HG03175 (cell line): ENCODE measurements around the gene ALKBH5.
"Not testable (repeated sequence)": the region's sequence is repeated elsewhere in the genome, so short reads cannot be mapped to it uniquely, and the experiment has no call there.

ENCODE experiments used
- ATAC-seq: cut with Tn5 transposase; IDR thresholded peaks from one replicate; pipeline ENCODE4 v1.9.1; 2021; ENCODE audit warnings: mild to moderate bottlenecking, moderate library complexity; ENCODE audit not compliant: unreplicated experiment

The ALKBH5 gene

GRCh38 chr17:18185391-18185790 lies 1.8 kb downstream of the ALKBH5 start:
- ATAC-seq, result no peak

GRCh38 chr17:18185832-18186626 lies 2.4 kb downstream of the ALKBH5 start:
- no peak for ATAC-seq

GRCh38 chr17:18186627-18186982 lies 3.0 kb downstream of the ALKBH5 start:
- ATAC-seq, result no peak

DNA sequence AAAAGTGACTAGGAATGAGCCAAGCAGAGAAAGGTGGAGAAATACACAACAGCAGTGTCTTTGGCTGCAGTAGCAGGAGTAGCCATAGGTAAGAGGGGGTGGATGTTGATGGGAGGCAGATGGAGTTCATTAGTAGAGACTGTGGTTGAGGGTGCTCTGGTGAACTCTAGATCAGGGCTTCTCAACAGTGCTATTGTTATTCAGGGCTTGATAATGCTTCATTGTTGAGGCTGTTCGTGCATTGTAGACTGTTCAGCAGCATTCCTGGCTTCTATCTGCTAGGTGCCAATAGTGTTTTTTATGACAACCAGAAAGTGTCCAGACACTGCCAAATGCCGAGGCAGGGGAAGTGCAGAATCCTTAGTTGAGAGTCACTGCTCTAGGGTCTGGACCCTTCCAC lies 3.6 kb downstream of the ALKBH5 start:
- ATAC-seq, result no peak

GRCh38 chr17:18187821-18188761 lies 4.5 kb downstream of the ALKBH5 start:
- ATAC-seq, result no peak

GRCh38 chr17:18190628-18191235 lies 7.1 kb downstream of the ALKBH5 start:
- ATAC-seq, result no peak

GRCh38 chr17:18191236-18191667 lies 7.6 kb downstream of the ALKBH5 start:
- no peak for ATAC-seq

DNA sequence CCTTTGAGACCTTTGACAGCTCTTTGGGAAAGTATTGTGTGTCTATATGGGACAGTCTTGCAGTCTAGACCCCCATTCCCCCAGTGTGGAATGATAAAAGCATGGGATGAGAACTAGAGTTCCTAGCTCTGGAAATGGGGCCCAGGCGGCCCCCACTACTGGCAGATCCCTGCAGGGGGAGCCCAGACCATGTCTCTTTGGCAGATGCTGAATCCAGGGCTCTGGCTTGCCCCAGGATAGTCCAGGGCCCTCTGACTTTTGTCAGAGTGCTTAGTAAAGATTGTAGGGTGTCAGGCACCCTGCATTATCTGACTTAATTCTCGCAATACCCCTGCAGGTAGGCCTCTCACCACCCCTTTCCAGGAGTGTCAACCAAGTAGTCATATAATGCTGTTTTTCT lies 8.3 kb downstream of the ALKBH5 start:
- ATAC-seq, result no peak

DNA sequence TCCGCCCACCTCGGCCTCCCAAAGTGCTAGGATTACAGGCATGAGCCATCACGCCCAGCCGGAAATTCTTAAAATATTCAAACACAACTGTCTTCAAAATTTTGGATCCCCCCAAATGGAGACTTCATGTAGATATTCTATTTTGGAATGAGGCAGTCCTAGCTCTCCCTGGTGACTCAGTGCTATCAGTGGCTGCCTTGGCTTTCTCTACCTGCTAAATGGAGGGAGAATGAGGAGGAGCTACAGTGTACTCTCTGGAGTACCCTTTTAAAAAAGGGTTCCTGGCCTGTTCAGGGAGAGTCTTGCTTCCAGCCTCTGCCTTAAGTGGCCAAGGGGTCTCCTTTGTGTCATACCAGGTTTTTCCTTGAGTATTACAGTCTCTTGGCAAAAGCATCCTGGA lies 10.8 kb downstream of the ALKBH5 start:
- ATAC-seq, result no peak

DNA sequence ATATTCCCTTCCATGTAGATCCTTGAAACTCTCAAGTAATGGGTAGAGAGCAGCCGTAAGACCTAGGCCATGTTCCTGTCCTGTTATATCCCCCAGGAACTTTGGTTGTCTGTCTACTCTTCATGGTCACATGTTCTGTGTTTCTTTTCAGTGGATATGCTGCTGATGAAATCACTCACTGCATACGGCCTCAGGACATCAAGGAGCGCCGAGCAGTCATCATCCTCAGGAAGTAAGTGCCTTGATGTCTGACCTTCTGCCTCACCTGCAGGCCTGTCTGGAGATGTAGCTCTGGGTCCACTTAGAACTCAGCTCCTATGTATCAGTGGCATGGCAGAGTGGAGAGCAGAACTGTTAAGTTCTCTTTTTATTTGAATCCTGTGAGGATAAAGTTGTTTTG lies 11.2 kb downstream of the ALKBH5 start:
- no peak for ATAC-seq

DNA sequence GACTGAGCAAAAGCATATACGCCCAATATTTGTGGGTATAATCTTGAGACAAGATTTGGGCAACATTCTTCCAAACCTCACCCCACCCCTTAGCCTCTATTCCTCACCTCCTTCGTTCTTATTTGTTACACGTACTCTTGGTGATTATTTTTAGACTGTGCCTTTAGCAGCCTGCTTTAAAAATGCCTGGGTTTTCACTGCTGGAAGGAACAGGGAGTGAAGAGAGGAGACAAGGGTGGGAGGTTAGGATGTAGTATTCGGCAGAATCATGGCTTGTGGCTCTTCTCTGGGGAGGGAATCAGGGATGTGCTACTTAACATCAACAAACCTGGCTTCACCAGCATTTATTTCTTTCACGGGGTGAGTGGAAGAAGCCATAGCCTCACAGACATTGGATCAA lies 11.6 kb downstream of the ALKBH5 start:
- ATAC-seq, result no peak

GRCh38 chr17:18197535-18198194 lies 14.0 kb downstream of the ALKBH5 start:
- no peak for ATAC-seq

- ATAC-seq, result no peak
Measured at GRCh38 chr17:18198530-18198929, 14.9 kb downstream of the ALKBH5 start.

DNA sequence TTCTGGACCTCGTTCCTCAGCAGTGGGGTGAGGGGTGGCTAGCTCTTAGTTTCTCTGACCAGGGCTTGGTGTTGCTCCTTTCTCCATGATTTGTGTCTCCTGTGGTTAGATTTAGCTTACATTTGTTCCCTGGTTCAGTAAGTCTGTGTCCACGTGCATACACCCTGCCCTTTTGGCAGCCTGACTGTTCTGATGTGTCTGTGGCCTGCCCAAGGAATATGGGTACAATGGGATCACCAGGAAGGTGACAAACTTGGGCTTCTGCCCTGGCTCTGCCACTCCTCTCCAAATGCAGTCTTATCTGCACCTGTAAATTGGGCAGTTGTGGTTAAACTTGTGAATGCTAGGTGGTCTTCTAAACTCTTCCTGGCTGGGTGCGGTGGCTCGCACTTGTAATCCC lies 17.5 kb downstream of the ALKBH5 start:
- ATAC-seq, result no peak

- ATAC-seq, result no peak
Measured at GRCh38 chr17:18203308-18203707, 19.7 kb downstream of the ALKBH5 start.

DNA sequence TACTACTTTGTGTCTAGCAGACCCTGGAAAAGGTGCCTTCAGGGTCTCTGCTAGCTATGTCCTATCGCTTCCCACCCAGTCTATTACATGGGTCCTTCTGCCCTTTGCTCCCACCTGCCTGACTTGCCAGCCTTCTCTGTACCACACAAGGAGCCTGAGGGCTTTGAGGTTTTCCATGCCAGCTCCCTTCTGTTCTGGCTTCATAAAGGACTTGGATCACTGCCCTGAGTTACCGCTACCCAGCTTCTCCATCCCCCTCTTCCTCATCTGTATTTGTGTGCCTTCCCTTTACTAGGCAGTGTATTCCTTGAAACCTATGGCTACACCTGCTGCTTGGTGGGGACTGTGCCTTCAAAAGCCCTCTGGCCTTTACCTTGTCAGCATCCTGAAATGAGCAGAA lies 22.2 kb downstream of the ALKBH5 start:
- ATAC-seq, result no peak

GRCh38 chr17:18206962-18207361 lies 23.3 kb downstream of the ALKBH5 start:
- no peak for ATAC-seq

- no peak for ATAC-seq
Measured at GRCh38 chr17:18208092-18208491, 24.5 kb downstream of the ALKBH5 start.

DNA sequence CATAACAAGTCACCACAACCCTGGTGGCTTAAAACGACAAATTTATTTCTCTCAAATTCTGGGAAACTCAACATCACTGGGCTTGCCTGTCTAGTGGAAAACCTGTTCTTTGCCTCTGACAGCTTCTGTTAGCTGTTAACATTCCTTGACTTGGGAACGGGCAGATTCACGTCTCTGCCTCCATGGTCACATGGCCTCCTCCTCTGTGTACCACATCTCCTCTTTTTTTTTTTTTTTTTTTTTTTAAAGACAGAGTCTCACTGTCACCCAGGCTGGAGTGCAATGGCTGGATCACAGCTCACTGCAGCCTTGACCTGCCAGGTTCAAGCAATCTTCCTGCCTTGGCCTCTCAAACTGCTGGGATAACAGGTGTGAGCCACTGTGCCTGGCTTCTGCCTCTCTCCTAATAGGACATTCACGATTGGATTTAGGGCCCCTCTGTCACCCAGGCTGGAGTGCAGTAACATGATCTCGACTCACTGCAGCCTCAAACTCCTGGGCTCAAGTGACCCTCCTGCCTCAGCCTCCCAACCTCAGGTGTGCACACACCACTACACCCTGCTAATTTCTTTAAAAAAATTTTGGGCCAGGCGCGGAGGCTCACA lies 30.1 kb downstream of the ALKBH5 start:
- no peak for ATAC-seq

- not testable (repeated sequence) for ATAC-seq
Measured at GRCh38 chr17:18216906-18217305, 33.3 kb downstream of the ALKBH5 start.
